GM12891 (cell line): ENCODE results near the gene TWF2.

Experiments used
- POLR2AphosphoS5 ChIP-seq: IDR thresholded peaks from 2 replicates; pipeline ENCODE4 v1.6.1; 2011; ENCODE audit warnings: low read depth, low read length, control low read depth
- TAF1 ChIP-seq: IDR thresholded peaks from 2 replicates; pipeline ENCODE4 v1.6.1; 2011; ENCODE audit warnings: low read depth, low read length, control low read depth

GRCh38 chr3:52231502-52232278, 7.3 kb downstream of the TWF2 start:
- TF ChIP-seq POLR2AphosphoS5 (no peak), TAF1 (no peak)
